Astrocyte (in vitro differentiated cells and primary cell): ENCODE measurements around the gene PTRHD1.

Source experiments
- EZH2 ChIP-seq: IDR thresholded peaks from 2 replicates; pipeline ENCODE4 v1.6.1; 2012; ENCODE audit warnings: mild to moderate bottlenecking, low read length, inconsistent platforms; ENCODE audit not compliant: insufficient read depth
- TF ChIP-seq, protein P1 (sequence below): IDR thresholded peaks from 2 replicates; pipeline ENCODE4 v1.5.1; 2011; ENCODE audit warnings: low read depth, mild to moderate bottlenecking, inconsistent platforms, low read length, moderate library complexity; ENCODE audit not compliant: insufficient read depth

DNA sequence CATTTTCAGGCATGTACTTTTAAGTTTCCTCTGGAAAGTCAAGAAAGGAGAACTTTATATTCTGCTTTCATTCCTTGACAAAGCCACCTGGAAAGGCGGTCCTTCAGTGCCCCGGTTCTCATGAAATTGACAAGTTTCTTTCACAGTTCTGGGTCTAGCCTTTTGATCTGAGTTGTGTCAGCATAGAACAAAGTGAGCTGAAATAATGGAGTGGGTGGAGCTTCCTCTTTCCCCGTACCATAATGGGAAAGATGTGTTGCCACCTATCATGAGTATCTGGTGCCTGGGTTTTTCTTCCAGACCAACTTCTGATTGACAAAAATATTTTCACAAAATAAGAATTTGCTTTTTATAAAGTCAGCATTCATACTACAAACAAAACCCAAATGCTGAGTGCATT is 49.3 kb downstream of the PTRHD1 start:
- no peak for TF ChIP-seq EZH2
- TF ChIP-seq, protein P1, sequence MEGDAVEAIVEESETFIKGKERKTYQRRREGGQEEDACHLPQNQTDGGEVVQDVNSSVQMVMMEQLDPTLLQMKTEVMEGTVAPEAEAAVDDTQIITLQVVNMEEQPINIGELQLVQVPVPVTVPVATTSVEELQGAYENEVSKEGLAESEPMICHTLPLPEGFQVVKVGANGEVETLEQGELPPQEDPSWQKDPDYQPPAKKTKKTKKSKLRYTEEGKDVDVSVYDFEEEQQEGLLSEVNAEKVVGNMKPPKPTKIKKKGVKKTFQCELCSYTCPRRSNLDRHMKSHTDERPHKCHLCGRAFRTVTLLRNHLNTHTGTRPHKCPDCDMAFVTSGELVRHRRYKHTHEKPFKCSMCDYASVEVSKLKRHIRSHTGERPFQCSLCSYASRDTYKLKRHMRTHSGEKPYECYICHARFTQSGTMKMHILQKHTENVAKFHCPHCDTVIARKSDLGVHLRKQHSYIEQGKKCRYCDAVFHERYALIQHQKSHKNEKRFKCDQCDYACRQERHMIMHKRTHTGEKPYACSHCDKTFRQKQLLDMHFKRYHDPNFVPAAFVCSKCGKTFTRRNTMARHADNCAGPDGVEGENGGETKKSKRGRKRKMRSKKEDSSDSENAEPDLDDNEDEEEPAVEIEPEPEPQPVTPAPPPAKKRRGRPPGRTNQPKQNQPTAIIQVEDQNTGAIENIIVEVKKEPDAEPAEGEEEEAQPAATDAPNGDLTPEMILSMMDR: no peak
